ENCODE measurements around the gene HSPA5.
"Not testable (repeated sequence)": the region's sequence is repeated elsewhere in the genome, so short reads cannot be mapped to it uniquely, and the experiment has no call there.

The HSPA5 gene

DNA sequence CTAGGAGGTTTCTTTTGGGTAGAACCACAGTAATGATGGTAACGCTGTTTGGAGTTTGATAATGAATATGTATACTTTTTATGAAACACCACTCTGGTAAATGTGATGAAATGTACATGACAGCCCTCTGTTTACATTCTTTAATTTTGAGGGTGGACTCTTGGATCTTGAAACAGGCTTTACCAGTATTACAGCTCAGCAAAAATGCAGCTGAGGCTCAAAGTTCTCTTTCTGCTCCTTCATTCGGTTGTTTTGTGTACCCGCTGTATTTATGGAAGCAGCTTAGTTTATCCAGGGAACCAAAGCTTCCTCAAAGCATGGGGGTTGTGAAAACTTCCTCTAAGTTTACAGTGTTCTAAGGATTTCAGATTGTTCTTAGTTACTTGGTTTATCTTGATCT lies 31.6 kb upstream of the HSPA5 start:
- TF ChIP-seq, protein P1, sequence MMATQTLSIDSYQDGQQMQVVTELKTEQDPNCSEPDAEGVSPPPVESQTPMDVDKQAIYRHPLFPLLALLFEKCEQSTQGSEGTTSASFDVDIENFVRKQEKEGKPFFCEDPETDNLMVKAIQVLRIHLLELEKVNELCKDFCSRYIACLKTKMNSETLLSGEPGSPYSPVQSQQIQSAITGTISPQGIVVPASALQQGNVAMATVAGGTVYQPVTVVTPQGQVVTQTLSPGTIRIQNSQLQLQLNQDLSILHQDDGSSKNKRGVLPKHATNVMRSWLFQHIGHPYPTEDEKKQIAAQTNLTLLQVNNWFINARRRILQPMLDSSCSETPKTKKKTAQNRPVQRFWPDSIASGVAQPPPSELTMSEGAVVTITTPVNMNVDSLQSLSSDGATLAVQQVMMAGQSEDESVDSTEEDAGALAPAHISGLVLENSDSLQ (IDR thresholded peaks at IDR 0.05): no peak
- no peak for TF ChIP-seq L3MBTL2 (conservative IDR thresholded peaks at IDR 0.05)
- no peak for TF ChIP-seq BHLHE40 (IDR thresholded peaks at IDR 0.05; ENCODE audit: borderline replicate concordance)
- no peak for TF ChIP-seq ELF4 (IDR thresholded peaks at IDR 0.05)
- TF ChIP-seq FOXA1 (IDR thresholded peaks at IDR 0.05): no peak
- POLR2A ChIA-PET: no interaction called here
- CTCF ChIA-PET: no interaction called here
- DNase-seq (ENCODE audit: extremely low spot score): no peak

GRCh38 chr9:125271081-125271480 lies 29.9 kb upstream of the HSPA5 start:
- no peak for TF ChIP-seq CTBP1 (IDR thresholded peaks at IDR 0.05; ENCODE audit: borderline replicate concordance)
- TF ChIP-seq, protein P1 (IDR thresholded peaks at IDR 0.05): no peak
- TF ChIP-seq FOXM1 (IDR thresholded peaks at IDR 0.05; ENCODE audit: borderline replicate concordance): no peak
- no peak for TF ChIP-seq SUZ12 (IDR thresholded peaks at IDR 0.05)
- TF ChIP-seq L3MBTL2 (conservative IDR thresholded peaks at IDR 0.05): no peak
- no peak for TF ChIP-seq BHLHE40 (IDR thresholded peaks at IDR 0.05; ENCODE audit: borderline replicate concordance)
- no peak for TF ChIP-seq ELF4 (IDR thresholded peaks at IDR 0.05)
- TF ChIP-seq HDGF (IDR thresholded peaks at IDR 0.05; ENCODE audit: borderline replicate concordance): no peak
- TF ChIP-seq SP1 (IDR thresholded peaks at IDR 0.05): no peak
- no peak for TF ChIP-seq FOXA1 (IDR thresholded peaks at IDR 0.05)
- no peak for TF ChIP-seq FOXK2 (IDR thresholded peaks at IDR 0.05)
- TF ChIP-seq TARDBP (IDR thresholded peaks at IDR 0.05): no peak
- no peak for TF ChIP-seq LEF1 (IDR thresholded peaks at IDR 0.05; ENCODE audit: borderline replicate concordance)
- no peak for TF ChIP-seq ARNT (IDR thresholded peaks at IDR 0.05)
- TF ChIP-seq NFRKB (IDR thresholded peaks at IDR 0.05): no peak
- no peak for TF ChIP-seq ZNF384 (IDR thresholded peaks at IDR 0.05)
- no peak for DNase-seq (ENCODE audit: extremely low spot score)
- POLR2A ChIA-PET: no interaction called here
- CTCF ChIA-PET: no interaction called here

DNA sequence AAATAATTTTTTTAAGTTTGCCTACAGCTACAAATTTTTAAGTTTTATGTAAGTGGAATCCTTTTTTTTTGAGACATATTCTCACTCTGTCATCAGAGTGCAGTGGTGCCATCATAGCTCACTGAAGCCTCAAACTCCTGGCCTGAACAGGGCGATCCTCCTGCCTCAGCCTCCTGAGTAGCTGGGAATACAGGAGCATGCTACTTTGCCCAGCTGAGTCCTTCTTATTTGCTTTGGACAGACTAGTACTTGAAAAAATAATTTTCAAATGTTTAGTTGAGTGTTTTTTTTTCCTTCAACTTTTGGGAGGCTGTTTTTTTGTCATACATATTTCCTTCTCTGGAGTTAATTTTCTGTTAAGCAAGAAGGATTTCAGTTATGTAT lies 27.9 kb upstream of the HSPA5 start:
- DNase-seq (ENCODE audit: extremely low spot score): no peak
- CTCF ChIA-PET: no interaction called here
- TF ChIP-seq SP1 (IDR thresholded peaks at IDR 0.05): no peak
- TF ChIP-seq BHLHE40 (IDR thresholded peaks at IDR 0.05; ENCODE audit: borderline replicate concordance): no peak
- TF ChIP-seq FOXM1 (IDR thresholded peaks at IDR 0.05; ENCODE audit: borderline replicate concordance): no peak
- TF ChIP-seq ARNT (IDR thresholded peaks at IDR 0.05): no peak
- TF ChIP-seq FOXA1 (IDR thresholded peaks at IDR 0.05): no peak
- no peak for TF ChIP-seq ZNF384 (IDR thresholded peaks at IDR 0.05)
- no peak for TF ChIP-seq HDGF (IDR thresholded peaks at IDR 0.05; ENCODE audit: borderline replicate concordance)
- TF ChIP-seq FOXK2 (IDR thresholded peaks at IDR 0.05): no peak
- TF ChIP-seq, protein P1 (IDR thresholded peaks at IDR 0.05): no peak
- TF ChIP-seq TARDBP (IDR thresholded peaks at IDR 0.05): no peak
- no peak for TF ChIP-seq NFRKB (IDR thresholded peaks at IDR 0.05)
- no peak for TF ChIP-seq LEF1 (IDR thresholded peaks at IDR 0.05; ENCODE audit: borderline replicate concordance)
- TF ChIP-seq CTBP1 (IDR thresholded peaks at IDR 0.05; ENCODE audit: borderline replicate concordance): no peak
- no peak for TF ChIP-seq SUZ12 (IDR thresholded peaks at IDR 0.05)
- TF ChIP-seq ELF4 (IDR thresholded peaks at IDR 0.05): no peak
- no peak for TF ChIP-seq L3MBTL2 (conservative IDR thresholded peaks at IDR 0.05)
- POLR2A ChIA-PET: no interaction called here

DNA sequence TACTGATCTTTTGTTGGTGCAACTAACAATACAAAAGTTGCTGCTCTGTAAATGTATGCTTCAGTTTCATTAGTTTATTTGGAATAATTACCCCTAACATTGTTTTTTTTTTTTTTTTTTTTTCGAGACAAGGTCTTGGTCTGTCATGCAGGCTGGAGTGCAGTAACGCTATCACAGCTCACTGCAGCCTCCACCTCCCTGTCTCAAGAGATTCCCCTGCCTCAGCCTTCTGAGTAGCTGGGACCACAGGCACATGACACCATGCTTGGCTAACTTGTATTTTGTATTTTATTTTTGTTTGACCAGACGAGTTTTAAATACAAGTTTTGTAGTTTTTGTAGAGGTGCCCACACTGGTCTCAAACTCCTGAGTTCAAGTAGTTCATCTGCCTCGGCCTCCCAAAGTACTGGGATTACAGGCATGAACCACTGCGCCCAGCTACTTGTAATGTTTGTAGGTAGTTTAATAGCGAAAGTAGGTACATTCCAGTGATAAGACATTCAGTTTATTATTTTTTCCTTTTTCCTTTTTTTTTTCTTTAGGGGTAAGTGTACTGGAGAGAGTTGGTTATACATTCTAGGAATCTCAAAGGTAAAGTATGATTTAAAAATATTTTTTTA lies 27.4 kb upstream of the HSPA5 start:
- POLR2A ChIA-PET: no interaction called here
- DNase-seq (ENCODE audit: extremely low spot score): no peak
- CTCF ChIA-PET: no interaction called here

DNA sequence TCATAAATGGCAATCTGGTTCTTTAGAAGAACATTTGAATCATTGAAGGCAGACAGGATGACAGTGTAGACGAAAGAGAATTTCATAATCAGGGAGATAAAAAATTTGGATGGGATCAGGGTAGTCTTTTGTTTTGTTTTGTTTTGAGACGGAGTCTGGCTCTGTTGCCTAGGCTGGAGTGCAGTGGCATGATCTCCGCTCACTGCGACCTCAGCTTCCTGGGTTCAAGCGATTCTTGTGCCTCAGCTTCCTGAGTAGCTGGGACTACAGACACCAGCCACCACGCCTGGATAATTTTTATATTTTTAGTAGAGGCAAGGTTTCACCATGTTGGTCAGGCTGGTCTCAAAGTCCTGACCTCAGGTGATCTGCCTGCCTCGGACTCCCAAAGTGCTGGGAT lies 22.9 kb upstream of the HSPA5 start:
- DNase-seq (ENCODE audit: extremely low spot score); CTCF ChIA-PET: not testable (repeated sequence)
- POLR2A ChIA-PET: interaction anchor here (1.3 kb wide), 1 partner anchor 23 kb away, joined by 3 read pairs; the partner anchor contains the start of gene HSPA5

More for the DNA sequence above, 27.4 kb upstream of the HSPA5 start:
- TF ChIP-seq CTBP1 (IDR thresholded peaks at IDR 0.05; ENCODE audit: borderline replicate concordance) (no peak), L3MBTL2 (conservative IDR thresholded peaks at IDR 0.05) (no peak), FOXA1 (IDR thresholded peaks at IDR 0.05) (no peak), ELF4 (IDR thresholded peaks at IDR 0.05) (no peak), SP1 (IDR thresholded peaks at IDR 0.05) (no peak), FOXK2 (IDR thresholded peaks at IDR 0.05) (no peak), ZNF384 (IDR thresholded peaks at IDR 0.05) (no peak), FOXM1 (IDR thresholded peaks at IDR 0.05; ENCODE audit: borderline replicate concordance) (no peak), LEF1 (IDR thresholded peaks at IDR 0.05; ENCODE audit: borderline replicate concordance) (no peak), HDGF (IDR thresholded peaks at IDR 0.05; ENCODE audit: borderline replicate concordance) (no peak), ARNT (IDR thresholded peaks at IDR 0.05) (no peak), TARDBP (IDR thresholded peaks at IDR 0.05) (no peak), SUZ12 (IDR thresholded peaks at IDR 0.05) (no peak), BHLHE40 (IDR thresholded peaks at IDR 0.05; ENCODE audit: borderline replicate concordance) (no peak), NFRKB (IDR thresholded peaks at IDR 0.05) (no peak)
- TF ChIP-seq, protein P1 (IDR thresholded peaks at IDR 0.05): no peak
